Osteoblast (primary cell): ENCODE results near the gene PCDH19. TPM values are rescaled to one million over a fixed set of nuclear protein-coding genes. Genes with fewer than 3 reads are reported as not detected.

Experiments used
- DNase-seq: peaks from one replicate; pipeline ENCODE4 v3.0.0; 2011; ENCODE audit warnings: low spot score, mixed read lengths; ENCODE audit not compliant: insufficient read length; ENCODE audit errors: missing footprints
- H2AFZ ChIP-seq: 2 replicates; pipeline ENCODE4 v1.6.0; 2011; ENCODE audit warnings: mild to moderate bottlenecking, low read length
- H3K27ac ChIP-seq: 2 replicates; pipeline ENCODE4 v1.5.1; 2011; ENCODE audit warnings: mild to moderate bottlenecking, low read depth, low read length, moderate library complexity
- H3K27me3 ChIP-seq: 2 replicates; pipeline ENCODE4 v1.6.0; 2012; ENCODE audit warnings: mild to moderate bottlenecking, control low read depth, inconsistent platforms, low read length, moderate library complexity; ENCODE audit not compliant: insufficient read depth
- H3K36me3 ChIP-seq: 2 replicates; pipeline ENCODE4 v1.5.1; 2011; ENCODE audit warnings: mild to moderate bottlenecking, low read length, control low read depth, moderate library complexity; ENCODE audit not compliant: insufficient read depth
- H3K4me1 ChIP-seq: 2 replicates; pipeline ENCODE4 v1.5.1; 2011; ENCODE audit warnings: mild to moderate bottlenecking, low read length, control low read depth, moderate library complexity; ENCODE audit not compliant: insufficient read depth
- H3K4me2 ChIP-seq: 2 replicates; pipeline ENCODE4 v1.6.0; 2011; ENCODE audit warnings: mild to moderate bottlenecking, low read length; ENCODE audit not compliant: insufficient read depth
- H3K4me3 ChIP-seq: fragments of 200-600 bp; sonication (generic); 3 replicates; pipeline ENCODE4 v1.5.1; 2012; ENCODE audit warnings: mild to moderate bottlenecking, low read length, inconsistent platforms; ENCODE audit not compliant: insufficient read depth
- H3K79me2 ChIP-seq: 2 replicates; pipeline ENCODE4 v1.6.0; 2012; ENCODE audit warnings: mild to moderate bottlenecking, low read length, control low read depth, inconsistent platforms; ENCODE audit not compliant: insufficient read depth
- H3K9me3 ChIP-seq: 2 replicates; pipeline ENCODE4 v1.5.1; 2011; ENCODE audit warnings: low read depth, low read length, control low read depth
- H4K20me1 ChIP-seq: 2 replicates; pipeline ENCODE4 v1.6.0; 2012; ENCODE audit warnings: mild to moderate bottlenecking, low read length, control low read depth; ENCODE audit not compliant: insufficient read depth
- CTCF ChIP-seq: IDR thresholded peaks from 2 replicates; pipeline ENCODE4 v1.5.1; 2011; ENCODE audit warnings: mild to moderate bottlenecking, low read depth, low read length, moderate library complexity; ENCODE audit errors: extremely low read depth
- total RNA-seq: library from RNA; depleted of rRNA; stranded (reverse); fragments of >200 nt; gene quantifications from 2 replicates; pipeline ENCODE4 v1.2.3, GENCODE V29; 2012

PCDH19 gene
- total RNA-seq, 1 donor: 0.36 TPM

GRCh38 chrX:100264200-100264599, 145.9 kb downstream of the PCDH19 start:
- no peak for DNase-seq
- TF ChIP-seq CTCF: no peak
- H3K79me2 ChIP-seq: no peaks in the 10 kb centered on the region

GRCh38 chrX:100263650-100264049, 146.4 kb downstream of the PCDH19 start:
- no peak overlapping the region for H3K4me3 ChIP-seq
- no peaks in the 10 kb centered on the region for H3K36me3 ChIP-seq
- H2AFZ ChIP-seq: no peak overlapping the region
- H3K79me2 ChIP-seq: no peaks in the 10 kb centered on the region
- TF ChIP-seq CTCF: no peak
- H3K27ac ChIP-seq: no peak overlapping the region
- no peaks in the 10 kb centered on the region for H3K4me1 ChIP-seq
- H3K9me3 ChIP-seq: no peaks in the 10 kb centered on the region
- DNase-seq: no peak
- H4K20me1 ChIP-seq: no peaks in the 10 kb centered on the region
- no peaks in the 10 kb centered on the region for H3K27me3 ChIP-seq
- no peak overlapping the region for H3K4me2 ChIP-seq

More at GRCh38 chrX:100264200-100264599, 145.9 kb downstream of the PCDH19 start:
- no peak overlapping the region for H3K27ac ChIP-seq
- no peaks in the 10 kb centered on the region for H4K20me1 ChIP-seq
- no peaks in the 10 kb centered on the region for H3K9me3 ChIP-seq
- H3K4me3 ChIP-seq: no peak overlapping the region
- no peaks in the 10 kb centered on the region for H3K4me1 ChIP-seq
- H3K36me3 ChIP-seq: no peaks in the 10 kb centered on the region
- no peak overlapping the region for H2AFZ ChIP-seq
- no peak overlapping the region for H3K4me2 ChIP-seq
- H3K27me3 ChIP-seq: no peaks in the 10 kb centered on the region

GRCh38 chrX:100248885-100249493, 161.1 kb downstream of the PCDH19 start:
- peaks cover 3% of the 10 kb centered on the region for H3K27me3 ChIP-seq
- H3K79me2 ChIP-seq: no peaks in the 10 kb centered on the region
- H3K27ac ChIP-seq: no peak overlapping the region
- H3K4me3 ChIP-seq: no peak overlapping the region
- no peaks in the 10 kb centered on the region for H3K4me1 ChIP-seq
- H3K36me3 ChIP-seq: no peaks in the 10 kb centered on the region
- no peaks in the 10 kb centered on the region for H3K9me3 ChIP-seq
- H4K20me1 ChIP-seq: no peaks in the 10 kb centered on the region
- no peak overlapping the region for H3K4me2 ChIP-seq
- no peak overlapping the region for H2AFZ ChIP-seq
- DNase-seq: no peak
- no peak for TF ChIP-seq CTCF

- no peaks in the 10 kb centered on the region for H3K9me3 ChIP-seq
- TF ChIP-seq CTCF: no peak
- no peak overlapping the region for H3K27ac ChIP-seq
- H3K79me2 ChIP-seq: no peaks in the 10 kb centered on the region
- H3K4me2 ChIP-seq: no peak overlapping the region
- H3K27me3 ChIP-seq: peaks cover 3% of the 10 kb centered on the region
- H4K20me1 ChIP-seq: no peaks in the 10 kb centered on the region
- no peaks in the 10 kb centered on the region for H3K36me3 ChIP-seq
- DNase-seq: no peak
- H3K4me3 ChIP-seq: no peak overlapping the region
- no peaks in the 10 kb centered on the region for H3K4me1 ChIP-seq
- no peak overlapping the region for H2AFZ ChIP-seq
Measured at GRCh38 chrX:100247826-100248225, 162.2 kb downstream of the PCDH19 start.
